Spleen (tissue), 7 donors: ENCODE measurements around the gene HOXA7.

Experiments
- CTCF ChIP-seq, 11 experiments: fragments of 200-600 bp in 7 of 11; fragments of 450-650 bp in 4 of 11; sonication (generic) in 4 of 11; IDR thresholded peaks in 8 of 11; conservative IDR thresholded peaks in 3 of 11; 1 replicate in 7 of 11; 2 replicates in 4 of 11; pipeline versions ENCODE4 v1.4.0 to v1.8.0; 2016 to 2021; ENCODE audit warnings: antibody characterized with exemption in 11 of 11, inconsistent platforms in 4 of 11, mild to moderate bottlenecking in 1 of 11
- POLR2A ChIP-seq, 3 donors: fragments of 450-650 bp; IDR thresholded peaks; one replicate each; pipeline ENCODE4 v1.5.1; 2017; ENCODE audit warnings: antibody characterized with exemption in 3 of 3, mild to moderate bottlenecking in 1 of 3
- donor health status: DM: no; HTN: no; CAD: no; lungs with moderate emphysema.
- donor health status: DM: no; HTN: no; CAD: no.
- donor health status: DM: no; HTN: no; CAD: no.

GRCh38 chr7:27115221-27116026 lies 41.1 kb downstream of the HOXA7 start:
- TF ChIP-seq CTCF (IDR thresholded peaks at IDR 0.05 in 8 of 11, conservative IDR thresholded peaks at IDR 0.05 in 3 of 11) (no peak), POLR2A (IDR thresholded peaks at IDR 0.05) (no peak)
